ENCODE results near the gene RCC2.

The RCC2 gene

GRCh38 chr1:17375651-17376050 lies 63.8 kb downstream of the RCC2 start:
- Histone ChIP-seq H3K23ac (ENCODE audit: low read length) (no peak overlapping the region), H2AK5ac (ENCODE audit: low read length) (no peak overlapping the region), H3K27me3 (ENCODE audit: insufficient read depth, low read length, poor library complexity) (no peaks in the 10 kb centered on the region), H2BK15ac (replicated peaks; ENCODE audit: low read depth) (no peak overlapping the region), H3K4me1 (ENCODE audit: control insufficient read depth, low read depth, low read length) (peaks cover 4% of the 10 kb centered on the region), H3K27ac (ENCODE audit: low read depth, low read length) (no peak overlapping the region), H3K79me2 (ENCODE audit: control insufficient read depth, insufficient read depth, low read length) (no peaks in the 10 kb centered on the region), H3K9ac (ENCODE audit: low read length) (no peak overlapping the region), H3K4me3 (ENCODE audit: low read length) (no peak overlapping the region), H4K5ac (ENCODE audit: low read length) (no peak overlapping the region), H4K8ac (ENCODE audit: low read depth, low read length) (no peak overlapping the region), H2BK5ac (ENCODE audit: low read length) (no peak overlapping the region), H3K56ac (ENCODE audit: low read length) (no peak overlapping the region), H2BK120ac (ENCODE audit: low read depth, low read length) (no peak overlapping the region), H3K4ac (ENCODE audit: low read depth, low read length) (no peak overlapping the region), H3K36me3 (ENCODE audit: control insufficient read depth, insufficient read depth, low read length) (no peaks in the 10 kb centered on the region), H3K18ac (ENCODE audit: low read length) (no peak overlapping the region), H3K4me2 (ENCODE audit: low read length) (no peak overlapping the region), H3K79me1 (ENCODE audit: low read length) (no peaks in the 10 kb centered on the region)
- DNase-seq, result no peak
- no CpG with 5 or more reads among the region's 10 CpGs for WGBS (ENCODE audit: extremely low coverage, insufficient coverage, low lambda C conversion rate)

GRCh38 chr1:17372955-17373354 lies 66.5 kb downstream of the RCC2 start:
- H3K27ac ChIP-seq (ENCODE audit: low read depth, low read length), result no peak overlapping the region
- H3K4me1 ChIP-seq (ENCODE audit: control insufficient read depth, low read depth, low read length), result peaks cover 2% of the 10 kb centered on the region
- H2BK15ac ChIP-seq (replicated peaks; ENCODE audit: low read depth), result no peak overlapping the region
- no peak overlapping the region for H3K18ac ChIP-seq (ENCODE audit: low read length)
- H2BK120ac ChIP-seq (ENCODE audit: low read depth, low read length), result no peak overlapping the region
- H3K36me3 ChIP-seq (ENCODE audit: control insufficient read depth, insufficient read depth, low read length), result no peaks in the 10 kb centered on the region
- no peak overlapping the region for H3K23ac ChIP-seq (ENCODE audit: low read length)
- no peak overlapping the region for H3K56ac ChIP-seq (ENCODE audit: low read length)
- no peak overlapping the region for H4K8ac ChIP-seq (ENCODE audit: low read depth, low read length)
- H3K9ac ChIP-seq (ENCODE audit: low read length), result no peak overlapping the region
- no peak overlapping the region for H3K4ac ChIP-seq (ENCODE audit: low read depth, low read length)
- no CpG with 5 or more reads among the region's 18 CpGs for WGBS (ENCODE audit: extremely low coverage, insufficient coverage, low lambda C conversion rate)
- H3K27me3 ChIP-seq (ENCODE audit: insufficient read depth, low read length, poor library complexity), result no peaks in the 10 kb centered on the region
- H3K79me2 ChIP-seq (ENCODE audit: control insufficient read depth, insufficient read depth, low read length), result no peaks in the 10 kb centered on the region
- no peak overlapping the region for H2BK5ac ChIP-seq (ENCODE audit: low read length)
- DNase-seq, result peak; percentile 44
- H3K4me2 ChIP-seq (ENCODE audit: low read length), result no peak overlapping the region
- no peaks in the 10 kb centered on the region for H3K79me1 ChIP-seq (ENCODE audit: low read length)
- H4K5ac ChIP-seq (ENCODE audit: low read length), result no peak overlapping the region
- no peak overlapping the region for H2AK5ac ChIP-seq (ENCODE audit: low read length)
- no peak overlapping the region for H3K4me3 ChIP-seq (ENCODE audit: low read length)

GRCh38 chr1:17371896-17372295 lies 67.6 kb downstream of the RCC2 start, which contains the start of gene PADI6:
Gene PADI6 (plus strand): TSS chr1:17372196. CDS start chr1:17372246, 50 bp downstream.
- Histone ChIP-seq H4K8ac (ENCODE audit: low read depth, low read length) (no peak within 1 kb of the TSS), H2BK120ac (ENCODE audit: low read depth, low read length) (no peak within 1 kb of the TSS), H3K23ac (ENCODE audit: low read length) (no peak within 1 kb of the TSS), H2BK15ac (replicated peaks; ENCODE audit: low read depth) (no peak within 1 kb of the TSS), H3K4ac (ENCODE audit: low read depth, low read length) (no peak within 1 kb of the TSS), H3K18ac (ENCODE audit: low read length) (no peak within 1 kb of the TSS), H3K79me2 (ENCODE audit: control insufficient read depth, insufficient read depth, low read length) (no peaks in the 10 kb centered on the region), H3K27ac (ENCODE audit: low read depth, low read length) (no peak within 1 kb of the TSS), H2BK5ac (ENCODE audit: low read length) (no peak within 1 kb of the TSS), H4K5ac (ENCODE audit: low read length) (no peak within 1 kb of the TSS), H3K56ac (ENCODE audit: low read length) (no peak within 1 kb of the TSS), H3K79me1 (ENCODE audit: low read length) (no peaks in the 10 kb centered on the region), H2AK5ac (ENCODE audit: low read length) (no peak within 1 kb of the TSS), H3K4me3 (ENCODE audit: low read length) (no peak within 1 kb of the TSS), H3K27me3 (ENCODE audit: insufficient read depth, low read length, poor library complexity) (no peaks in the 10 kb centered on the region), H3K4me1 (ENCODE audit: control insufficient read depth, low read depth, low read length) (no peaks in the 10 kb centered on the region), H3K9ac (ENCODE audit: low read length) (no peak within 1 kb of the TSS), H3K36me3 (ENCODE audit: control insufficient read depth, insufficient read depth, low read length) (no peaks in the 10 kb centered on the region), H3K4me2 (ENCODE audit: low read length) (no peak within 1 kb of the TSS)
- no peak for DNase-seq
- no CpG with 5 or more reads among the region's 7 CpGs for WGBS (ENCODE audit: extremely low coverage, insufficient coverage, low lambda C conversion rate)

GRCh38 chr1:17370618-17371017 lies 68.9 kb downstream of the RCC2 start:
- no CpG with 5 or more reads among the region's 2 CpGs for WGBS (ENCODE audit: extremely low coverage, insufficient coverage, low lambda C conversion rate)
- Histone ChIP-seq H3K23ac (ENCODE audit: low read length) (no peak overlapping the region), H3K4me2 (ENCODE audit: low read length) (no peak overlapping the region), H2BK15ac (replicated peaks; ENCODE audit: low read depth) (no peak overlapping the region), H3K79me2 (ENCODE audit: control insufficient read depth, insufficient read depth, low read length) (no peaks in the 10 kb centered on the region), H3K18ac (ENCODE audit: low read length) (no peak overlapping the region), H2BK120ac (ENCODE audit: low read depth, low read length) (no peak overlapping the region), H4K5ac (ENCODE audit: low read length) (no peak overlapping the region), H3K4me3 (ENCODE audit: low read length) (no peak overlapping the region), H3K4me1 (ENCODE audit: control insufficient read depth, low read depth, low read length) (no peaks in the 10 kb centered on the region), H3K79me1 (ENCODE audit: low read length) (no peaks in the 10 kb centered on the region), H3K56ac (ENCODE audit: low read length) (no peak overlapping the region), H2BK5ac (ENCODE audit: low read length) (no peak overlapping the region), H3K27ac (ENCODE audit: low read depth, low read length) (no peak overlapping the region), H3K27me3 (ENCODE audit: insufficient read depth, low read length, poor library complexity) (no peaks in the 10 kb centered on the region), H2AK5ac (ENCODE audit: low read length) (no peak overlapping the region), H4K8ac (ENCODE audit: low read depth, low read length) (no peak overlapping the region), H3K4ac (ENCODE audit: low read depth, low read length) (no peak overlapping the region), H3K9ac (ENCODE audit: low read length) (no peak overlapping the region), H3K36me3 (ENCODE audit: control insufficient read depth, insufficient read depth, low read length) (no peaks in the 10 kb centered on the region)
- peak; percentile 55 for DNase-seq

DNA sequence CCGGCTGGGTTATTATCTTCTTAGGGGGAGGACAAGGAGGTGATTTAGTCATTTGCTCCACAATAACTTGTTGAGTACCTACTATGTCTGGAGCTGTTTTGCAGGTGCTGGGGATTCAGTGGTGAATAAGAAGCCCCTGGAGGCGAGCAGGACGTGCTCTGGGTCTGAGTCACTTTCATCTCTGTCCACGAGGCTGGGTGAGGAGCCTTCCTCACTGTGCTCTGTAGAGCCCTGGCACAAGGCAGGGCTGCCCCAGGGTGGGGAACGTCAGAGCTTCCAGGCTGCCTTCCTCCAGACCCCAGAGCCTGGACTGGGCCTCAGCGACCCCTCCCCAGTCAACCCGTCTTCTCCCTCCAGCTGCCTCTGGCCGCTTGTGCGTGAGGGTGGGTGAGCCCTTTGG lies 70.0 kb downstream of the RCC2 start:
- no peak overlapping the region for H2BK120ac ChIP-seq (ENCODE audit: low read depth, low read length)
- peak; percentile 47 for DNase-seq
- no peaks in the 10 kb centered on the region for H3K4me1 ChIP-seq (ENCODE audit: control insufficient read depth, low read depth, low read length)
- H3K9ac ChIP-seq (ENCODE audit: low read length), result no peak overlapping the region
- H2BK5ac ChIP-seq (ENCODE audit: low read length), result no peak overlapping the region
- no peaks in the 10 kb centered on the region for H3K79me2 ChIP-seq (ENCODE audit: control insufficient read depth, insufficient read depth, low read length)
- no peaks in the 10 kb centered on the region for H3K36me3 ChIP-seq (ENCODE audit: control insufficient read depth, insufficient read depth, low read length)
- H3K18ac ChIP-seq (ENCODE audit: low read length), result no peak overlapping the region
- no peak overlapping the region for H4K5ac ChIP-seq (ENCODE audit: low read length)
- H3K79me1 ChIP-seq (ENCODE audit: low read length), result no peaks in the 10 kb centered on the region
- peak overlapping the region; percentile 25 for H3K56ac ChIP-seq (ENCODE audit: low read length)
- H3K4me3 ChIP-seq (ENCODE audit: low read length), result no peak overlapping the region
- no peak overlapping the region for H3K4ac ChIP-seq (ENCODE audit: low read depth, low read length)
- H2BK15ac ChIP-seq (replicated peaks; ENCODE audit: low read depth), result no peak overlapping the region
- H2AK5ac ChIP-seq (ENCODE audit: low read length), result no peak overlapping the region
- WGBS (ENCODE audit: extremely low coverage, insufficient coverage, low lambda C conversion rate), result no CpG with 5 or more reads among the region's 9 CpGs
- H3K27ac ChIP-seq (ENCODE audit: low read depth, low read length), result no peak overlapping the region
- H3K23ac ChIP-seq (ENCODE audit: low read length), result no peak overlapping the region
- H3K4me2 ChIP-seq (ENCODE audit: low read length), result no peak overlapping the region
- H4K8ac ChIP-seq (ENCODE audit: low read depth, low read length), result no peak overlapping the region
- no peaks in the 10 kb centered on the region for H3K27me3 ChIP-seq (ENCODE audit: insufficient read depth, low read length, poor library complexity)

DNA sequence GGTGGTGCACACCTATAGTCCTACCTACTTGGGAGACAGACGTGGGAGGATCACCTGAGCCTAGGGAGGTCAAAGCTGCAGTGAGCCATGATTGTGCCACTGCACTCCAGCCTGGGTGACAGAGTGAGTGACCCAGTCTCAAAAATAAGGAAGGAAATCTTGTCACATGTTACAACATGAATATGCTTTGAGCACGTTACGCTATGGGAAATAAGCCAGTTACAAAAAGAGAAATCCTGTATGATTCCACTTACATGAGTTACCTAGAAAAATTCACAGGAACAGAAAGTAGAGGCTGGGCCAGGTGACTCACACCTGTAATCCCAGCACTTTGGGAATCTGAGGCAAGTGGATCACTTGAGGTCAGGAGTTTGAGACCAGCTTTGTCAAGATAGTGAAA lies 74.2 kb downstream of the RCC2 start:
- Histone ChIP-seq H3K36me3 (ENCODE audit: control insufficient read depth, insufficient read depth, low read length) (no peaks in the 10 kb centered on the region), H3K4me3 (ENCODE audit: low read length) (no peak overlapping the region), H3K27me3 (ENCODE audit: insufficient read depth, low read length, poor library complexity) (no peaks in the 10 kb centered on the region), H3K27ac (ENCODE audit: low read depth, low read length) (no peak overlapping the region), H3K4me1 (ENCODE audit: control insufficient read depth, low read depth, low read length) (no peaks in the 10 kb centered on the region), H3K4me2 (ENCODE audit: low read length) (no peak overlapping the region), H2BK120ac (ENCODE audit: low read depth, low read length) (no peak overlapping the region), H3K79me2 (ENCODE audit: control insufficient read depth, insufficient read depth, low read length) (no peaks in the 10 kb centered on the region), H3K23ac (ENCODE audit: low read length) (no peak overlapping the region), H2BK5ac (ENCODE audit: low read length) (no peak overlapping the region), H3K9ac (ENCODE audit: low read length) (no peak overlapping the region), H3K4ac (ENCODE audit: low read depth, low read length) (no peak overlapping the region), H3K18ac (ENCODE audit: low read length) (no peak overlapping the region), H3K79me1 (ENCODE audit: low read length) (no peaks in the 10 kb centered on the region), H4K8ac (ENCODE audit: low read depth, low read length) (no peak overlapping the region), H2AK5ac (ENCODE audit: low read length) (no peak overlapping the region), H2BK15ac (replicated peaks; ENCODE audit: low read depth) (no peak overlapping the region), H4K5ac (ENCODE audit: low read length) (no peak overlapping the region), H3K56ac (ENCODE audit: low read length) (no peak overlapping the region)
- WGBS (ENCODE audit: extremely low coverage, insufficient coverage, low lambda C conversion rate), result no CpG with 5 or more reads among the region's 3 CpGs
- DNase-seq, result no peak
